ENCODE data around the gene TTLL5. TPM values are rescaled to one million over a fixed set of nuclear protein-coding genes. Genes with fewer than 3 reads are reported as not detected.

TTLL5 gene
- total RNA-seq, 2 experiments from 2014 or later: 19.8 to 26.4 TPM

GRCh38 chr14:75783184-75783583 lies 122.1 kb downstream of the TTLL5 start:
- intact Hi-C loops (cut with DNase I, micrococcal nuclease): no loop called here
- ChIA-PET POLR2A (interaction anchor here (0.6 kb wide), 1 partner anchor 9 kb away, joined by 3 read pairs; no protein-coding TSS in a partner anchor), CTCF (no interaction called here)
- DNase-seq (no peak), ATAC-seq (ENCODE audit: poor library complexity) (no peak)
- no peaks in the 10 kb centered on the region for H3K4me1 ChIP-seq (ENCODE audit: insufficient read depth, low read length)
- Mint-ChIP-seq H3K4me1 (ENCODE audit: low read depth) (no peaks in the 10 kb centered on the region), H3K9me3 (no peaks in the 10 kb centered on the region), H3K36me3 (ENCODE audit: low read depth) (peaks cover 84% of the 10 kb centered on the region), H3K27ac (no peak overlapping the region), H3K4me3 (no peak overlapping the region), H3K27me3 (no peaks in the 10 kb centered on the region)
- no peak overlapping the region for H3K4me3 ChIP-seq (ENCODE audit: low read length)
- no peak overlapping the region for H3K27ac ChIP-seq (ENCODE audit: low read depth in 1 of 2, low read length in 2 of 2)
- H3K9me3 ChIP-seq (ENCODE audit: control insufficient read depth in 1 of 2, insufficient read depth in 1 of 2, low read length in 2 of 2): no peaks in the 10 kb centered on the region
- TF ChIP-seq, protein P1, sequence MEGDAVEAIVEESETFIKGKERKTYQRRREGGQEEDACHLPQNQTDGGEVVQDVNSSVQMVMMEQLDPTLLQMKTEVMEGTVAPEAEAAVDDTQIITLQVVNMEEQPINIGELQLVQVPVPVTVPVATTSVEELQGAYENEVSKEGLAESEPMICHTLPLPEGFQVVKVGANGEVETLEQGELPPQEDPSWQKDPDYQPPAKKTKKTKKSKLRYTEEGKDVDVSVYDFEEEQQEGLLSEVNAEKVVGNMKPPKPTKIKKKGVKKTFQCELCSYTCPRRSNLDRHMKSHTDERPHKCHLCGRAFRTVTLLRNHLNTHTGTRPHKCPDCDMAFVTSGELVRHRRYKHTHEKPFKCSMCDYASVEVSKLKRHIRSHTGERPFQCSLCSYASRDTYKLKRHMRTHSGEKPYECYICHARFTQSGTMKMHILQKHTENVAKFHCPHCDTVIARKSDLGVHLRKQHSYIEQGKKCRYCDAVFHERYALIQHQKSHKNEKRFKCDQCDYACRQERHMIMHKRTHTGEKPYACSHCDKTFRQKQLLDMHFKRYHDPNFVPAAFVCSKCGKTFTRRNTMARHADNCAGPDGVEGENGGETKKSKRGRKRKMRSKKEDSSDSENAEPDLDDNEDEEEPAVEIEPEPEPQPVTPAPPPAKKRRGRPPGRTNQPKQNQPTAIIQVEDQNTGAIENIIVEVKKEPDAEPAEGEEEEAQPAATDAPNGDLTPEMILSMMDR (IDR thresholded peaks at IDR 0.05): no peak
- H3K36me3 ChIP-seq (ENCODE audit: insufficient read depth, low read length): peaks cover 22% of the 10 kb centered on the region
- no peaks in the 10 kb centered on the region for H3K27me3 ChIP-seq (ENCODE audit: control insufficient read depth in 1 of 2, insufficient read depth in 2 of 2, low read length in 2 of 2)

DNA sequence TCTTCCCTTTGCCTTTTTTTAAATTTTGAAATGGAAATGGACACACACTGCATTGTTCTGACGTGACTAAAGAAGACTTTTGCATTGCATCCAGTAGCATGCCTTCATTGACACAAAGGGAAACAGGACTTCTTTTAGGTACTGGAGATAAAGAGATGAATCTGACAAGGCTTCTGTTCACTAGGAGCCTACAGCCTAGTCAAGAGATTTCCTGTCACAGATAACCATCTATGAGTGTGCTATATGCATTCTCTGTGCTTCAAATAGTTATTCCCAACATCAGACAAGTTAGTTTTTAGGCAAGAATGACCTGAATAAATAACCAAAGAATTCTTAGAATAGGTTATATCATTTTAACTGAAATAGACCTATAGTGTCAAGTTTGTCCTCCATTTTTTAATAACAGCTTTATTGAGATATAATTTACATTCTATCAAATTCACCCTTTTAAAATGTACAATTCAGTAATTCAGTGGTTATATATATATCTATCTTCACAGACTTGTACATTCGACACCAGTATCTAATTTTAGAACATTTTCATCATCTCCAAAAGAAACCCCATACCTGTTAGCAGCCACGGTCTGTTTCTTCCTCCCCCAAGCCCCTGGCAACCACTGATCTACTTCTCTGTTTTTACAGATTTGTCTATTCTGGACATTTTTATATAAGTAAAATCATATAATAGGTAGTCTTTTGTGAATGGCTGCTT lies 122.7 kb downstream of the TTLL5 start:
- peaks cover 84% of the 10 kb centered on the region for H3K36me3 Mint-ChIP-seq (ENCODE audit: low read depth)
- H3K4me1 ChIP-seq (ENCODE audit: insufficient read depth, low read length): no peaks in the 10 kb centered on the region
- H3K4me1 Mint-ChIP-seq (ENCODE audit: low read depth): no peaks in the 10 kb centered on the region
- TF ChIP-seq, protein P1 (IDR thresholded peaks at IDR 0.05): no peak
- ChIA-PET CTCF (no interaction called here), POLR2A (interaction anchor here (0.6 kb wide), 1 partner anchor 9 kb away, joined by 3 read pairs; no protein-coding TSS in a partner anchor)
- no peak overlapping the region for H3K4me3 ChIP-seq (ENCODE audit: low read length)
- no peaks in the 10 kb centered on the region for H3K27me3 ChIP-seq (ENCODE audit: control insufficient read depth in 1 of 2, insufficient read depth in 2 of 2, low read length in 2 of 2)
- H3K9me3 Mint-ChIP-seq: no peaks in the 10 kb centered on the region
- no peak overlapping the region for H3K27ac ChIP-seq (ENCODE audit: low read depth in 1 of 2, low read length in 2 of 2)
- no peak for DNase-seq
- H3K36me3 ChIP-seq (ENCODE audit: insufficient read depth, low read length): peaks cover 20% of the 10 kb centered on the region
- no peak for ATAC-seq (ENCODE audit: poor library complexity)
- H3K27ac Mint-ChIP-seq: no peak overlapping the region
- no peaks in the 10 kb centered on the region for H3K27me3 Mint-ChIP-seq
- H3K4me3 Mint-ChIP-seq: no peak overlapping the region
- H3K9me3 ChIP-seq (ENCODE audit: control insufficient read depth in 1 of 2, insufficient read depth in 1 of 2, low read length in 2 of 2): no peaks in the 10 kb centered on the region
- intact Hi-C loops (cut with DNase I, micrococcal nuclease): no loop called here

DNA sequence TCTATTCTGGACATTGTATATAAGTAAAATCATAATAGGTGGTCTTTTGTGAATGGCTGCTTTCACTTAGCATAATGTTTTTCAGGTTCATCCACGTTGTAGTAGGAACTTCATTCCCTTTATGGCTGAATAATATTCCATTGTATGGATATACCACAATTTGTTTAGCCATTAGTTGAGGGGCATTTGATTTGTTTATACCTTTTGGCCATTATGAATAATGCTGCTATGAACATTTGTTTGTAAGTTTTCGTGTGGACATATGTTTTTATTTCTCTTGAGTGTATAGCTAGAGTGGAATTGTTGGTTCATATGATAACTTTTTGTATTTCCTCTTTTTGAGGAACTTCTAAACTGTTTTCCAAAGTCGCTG lies 123.3 kb downstream of the TTLL5 start:
- Histone ChIP-seq H3K4me1 (ENCODE audit: insufficient read depth, low read length) (no peaks in the 10 kb centered on the region), H3K27ac (ENCODE audit: low read depth in 1 of 2, low read length in 2 of 2) (no peak overlapping the region), H3K36me3 (ENCODE audit: insufficient read depth, low read length) (peaks cover 20% of the 10 kb centered on the region), H3K4me3 (ENCODE audit: low read length) (no peak overlapping the region), H3K27me3 (ENCODE audit: control insufficient read depth in 1 of 2, insufficient read depth in 2 of 2, low read length in 2 of 2) (no peaks in the 10 kb centered on the region), H3K9me3 (ENCODE audit: control insufficient read depth in 1 of 2, insufficient read depth in 1 of 2, low read length in 2 of 2) (no peaks in the 10 kb centered on the region)
- ChIA-PET POLR2A (no interaction called here), CTCF (no interaction called here)
- Mint-ChIP-seq H3K27ac (no peak overlapping the region), H3K4me1 (ENCODE audit: low read depth) (no peaks in the 10 kb centered on the region), H3K27me3 (no peaks in the 10 kb centered on the region), H3K4me3 (no peak overlapping the region), H3K36me3 (ENCODE audit: low read depth) (peaks cover 86% of the 10 kb centered on the region), H3K9me3 (peaks cover 3% of the 10 kb centered on the region)
- no peak for ATAC-seq (ENCODE audit: poor library complexity)
- TF ChIP-seq, protein P1 (IDR thresholded peaks at IDR 0.05): no peak
- no peak for DNase-seq
- intact Hi-C loops (cut with DNase I, micrococcal nuclease): no loop called here

Data from CD4-positive, alpha-beta T cell (primary cell).